H1 (cell line): ENCODE measurements around the gene MYL6B. TPM values are rescaled to one million over a fixed set of nuclear protein-coding genes. Genes with fewer than 3 reads are reported as not detected.

Experiments
- CTCF ChIA-PET: fragments of 300-600 bp; sonication (Branson Sonifier 250); formaldehyde crosslinking; loops from one replicate; lab custom pipeline; 2021; ENCODE audit not compliant: partially characterized antibody; lab: Charles Lee
- POLR2A ChIA-PET: fragments of 300-600 bp; sonication (Branson Sonifier 250); formaldehyde crosslinking; loops from one replicate; lab custom pipeline; 2021; ENCODE audit warnings: inconsistent platforms; ENCODE audit not compliant: partially characterized antibody; lab: Charles Lee
- DNase-seq, 2 experiments: peaks; one replicate each; pipeline versions ENCODE4 v3.0.0 to v3.0.0-alpha.2; 2010 to 2022; ENCODE audit warnings: low spot score in 2 of 2, low read depth in 1 of 2, mixed read lengths in 1 of 2
- FAIRE-seq: peaks from 2 replicates; lab custom pipeline; 2011; peaks lifted over from hg19 to GRCh38; lab: Jason Lieb, UNC
- H2AFZ ChIP-seq: 2 replicates; pipeline ENCODE4 v1.8.1; 2012; ENCODE audit warnings: low read length, inconsistent platforms
- H2AK5ac ChIP-seq: 2 replicates; pipeline ENCODE4 v1.6.1; 2013; ENCODE audit warnings: low read depth, low read length
- H2BK120ac ChIP-seq: replicated peaks from 2 replicates; pipeline ENCODE3; 2013; ENCODE audit warnings: low read depth, low read length, inconsistent platforms
- H2BK12ac ChIP-seq: 2 replicates; pipeline ENCODE4 v1.6.1; 2013; ENCODE audit warnings: low read depth, low read length
- H2BK15ac ChIP-seq: 2 replicates; pipeline ENCODE4 v1.6.1; 2013; ENCODE audit warnings: low read length
- H2BK20ac ChIP-seq: 2 replicates; pipeline ENCODE4 v1.6.1; 2013; ENCODE audit warnings: low read length
- H2BK5ac ChIP-seq: 2 replicates; pipeline ENCODE4 v1.6.1; 2013; ENCODE audit warnings: low read depth, low read length
- H3K14ac ChIP-seq: 2 replicates; pipeline ENCODE4 v1.6.1; 2013; ENCODE audit warnings: inconsistent platforms; ENCODE audit not compliant: insufficient read length
- H3K18ac ChIP-seq: 2 replicates; pipeline ENCODE4 v1.6.1; 2013; ENCODE audit warnings: low read length; ENCODE audit errors: extremely low read depth
- H3K23ac ChIP-seq: 2 replicates; pipeline ENCODE4 v1.6.1; 2013; ENCODE audit warnings: inconsistent platforms; ENCODE audit not compliant: insufficient read length
- H3K23me2 ChIP-seq: 2 replicates; pipeline ENCODE4 v1.6.1; 2013; ENCODE audit warnings: low read depth, low read length
- H3K27ac ChIP-seq: 2 replicates; pipeline ENCODE4 v1.6.1; 2011; ENCODE audit warnings: low read depth, low read length, inconsistent platforms
- H3K27me3 ChIP-seq, 4 experiments: replicated peaks in 1 of 4; 1 replicate in 1 of 4; 2 replicates in 3 of 4; pipeline versions ENCODE4 v1.6.1 to v1.8.1; 2011 to 2013; ENCODE audit warnings: low read length in 3 of 4, mild to moderate bottlenecking in 3 of 4, inconsistent platforms in 2 of 4, mixed read lengths in 2 of 4, moderate library complexity in 1 of 4; ENCODE audit not compliant: control insufficient read depth in 3 of 4, insufficient read depth in 3 of 4; ENCODE audit errors: extremely low read depth in 1 of 4
- H3K36me3 ChIP-seq, 4 experiments: 2 replicates each; pipeline versions ENCODE4 v1.6.1 to v1.8.1; 2011 to 2013; ENCODE audit warnings: mild to moderate bottlenecking in 4 of 4, low read length in 3 of 4, moderate library complexity in 2 of 4, control low read depth in 1 of 4, inconsistent platforms in 1 of 4; ENCODE audit not compliant: insufficient read depth in 4 of 4, control insufficient read depth in 2 of 4
- H3K4ac ChIP-seq: replicated peaks from 2 replicates; pipeline ENCODE3; 2013; ENCODE audit warnings: low read length, low read depth, mixed read lengths, inconsistent platforms; ENCODE audit not compliant: insufficient read length
- H3K4me1 ChIP-seq, 4 experiments: replicated peaks in 1 of 4; 1 replicate in 1 of 4; 2 replicates in 3 of 4; pipeline versions ENCODE4 v1.6.1 to v1.8.1; 2011 to 2013; ENCODE audit warnings: low read length in 3 of 4, inconsistent platforms in 2 of 4, mixed read lengths in 1 of 4; ENCODE audit not compliant: insufficient read depth in 4 of 4, control insufficient read depth in 3 of 4
- H3K4me2 ChIP-seq, 2 experiments: 2 replicates each; pipeline versions ENCODE4 v1.6.1 to v1.8.1; 2011 to 2013; ENCODE audit warnings: low read depth in 2 of 2, low read length in 2 of 2, control low read depth in 1 of 2, inconsistent platforms in 1 of 2, mild to moderate bottlenecking in 1 of 2; ENCODE audit not compliant: insufficient read depth in 1 of 2
- H3K4me3 ChIP-seq, 4 experiments: fragments of 200-600, 300-600 bp in 1 of 4; sonication (generic), shearing (Covaris generic), sonication (Bioruptor Twin) in 1 of 4; 2 replicates each; pipeline versions ENCODE4 v1.5.1 to v1.8.1; 2011 to 2016; ENCODE audit warnings: low read length in 4 of 4, low read depth in 3 of 4, control low read depth in 2 of 4, inconsistent platforms in 2 of 4, mild to moderate bottlenecking in 2 of 4, mixed read lengths in 1 of 4, moderate library complexity in 1 of 4; ENCODE audit not compliant: insufficient read depth in 2 of 4; ENCODE audit errors: extremely low read depth in 1 of 4
- H3K56ac ChIP-seq: replicated peaks from 2 replicates; pipeline ENCODE3; 2013; ENCODE audit warnings: low read depth, mild to moderate bottlenecking, mixed read lengths, low read length, inconsistent platforms; ENCODE audit not compliant: insufficient read length
- H3K79me1 ChIP-seq: 2 replicates; pipeline ENCODE4 v1.6.1; 2013; ENCODE audit warnings: low read depth, low read length, control low read depth
- H3K79me2 ChIP-seq, 2 experiments: 2 replicates each; pipeline versions ENCODE4 v1.6.1 to v1.8.1; 2012 to 2013; ENCODE audit warnings: low read length in 2 of 2, mild to moderate bottlenecking in 2 of 2, inconsistent platforms in 1 of 2; ENCODE audit not compliant: insufficient read depth in 2 of 2, control insufficient read depth in 1 of 2
- H3K9ac ChIP-seq, 4 experiments: replicated peaks in 1 of 4; 1 replicate in 1 of 4; 2 replicates in 3 of 4; pipeline versions ENCODE4 v1.6.1 to v1.8.1; 2011 to 2013; ENCODE audit warnings: low read depth in 3 of 4, low read length in 3 of 4, control low read depth in 2 of 4, mild to moderate bottlenecking in 2 of 4, moderate library complexity in 2 of 4, inconsistent platforms in 1 of 4; ENCODE audit errors: extremely low read depth in 1 of 4
- H3K9me3 ChIP-seq, 2 experiments: 2 replicates each; pipeline versions ENCODE4 v1.6.1 to v1.8.1; 2012 to 2013; ENCODE audit warnings: mild to moderate bottlenecking in 2 of 2, moderate library complexity in 2 of 2, control low read depth in 1 of 2, inconsistent platforms in 1 of 2, low read depth in 1 of 2, low read length in 1 of 2, mixed read lengths in 1 of 2; ENCODE audit not compliant: insufficient read depth in 2 of 2
- H4K20me1 ChIP-seq, 2 experiments: replicated peaks in 1 of 2; 2 replicates each; pipeline versions ENCODE3 to v1.8.1; 2011 to 2013; ENCODE audit warnings: inconsistent platforms in 2 of 2, low read length in 2 of 2, mild to moderate bottlenecking in 1 of 2; ENCODE audit not compliant: insufficient read depth in 2 of 2, control insufficient read depth in 1 of 2
- H4K5ac ChIP-seq: 2 replicates; pipeline ENCODE4 v1.6.1; 2013; ENCODE audit warnings: low read length, low read depth, mixed read lengths, inconsistent platforms; ENCODE audit not compliant: insufficient read length
- H4K8ac ChIP-seq: 2 replicates; pipeline ENCODE4 v1.8.0; 2013; ENCODE audit warnings: mild to moderate bottlenecking, moderate library complexity, low read length, inconsistent platforms; ENCODE audit not compliant: insufficient read depth; ENCODE audit errors: extremely low read depth
- H4K91ac ChIP-seq: replicated peaks from 2 replicates; pipeline ENCODE3; 2013; ENCODE audit warnings: low read length, mixed read lengths, inconsistent platforms; ENCODE audit not compliant: insufficient read length
- CBX5 ChIP-seq: fragments of 300-800, 300-1000 bp; sonication (generic); IDR thresholded peaks from 2 replicates; pipeline ENCODE4 v1.7.1; 2016; ENCODE audit warnings: antibody characterized with exemption, low read length, low read depth
- CEBPB ChIP-seq: IDR thresholded peaks from 2 replicates; pipeline ENCODE4 v1.6.1; 2012; ENCODE audit warnings: low read depth, low read length
- CHD1 ChIP-seq: IDR thresholded peaks from 2 replicates; pipeline ENCODE4 v1.6.1; 2012; ENCODE audit warnings: low read depth, low read length, improper control_type of control experiment
- HDAC2 ChIP-seq, 2 experiments: fragments of 300-600 bp in 1 of 2; sonication (generic) in 1 of 2; IDR thresholded peaks; 2 replicates each; pipeline ENCODE4 v1.6.1; 2011 to 2012; ENCODE audit warnings: low read depth in 2 of 2, low read length in 2 of 2, mild to moderate bottlenecking in 2 of 2, moderate library complexity in 2 of 2, borderline replicate concordance in 1 of 2, inconsistent platforms in 1 of 2
- KDM4A ChIP-seq: IDR thresholded peaks from one replicate; pipeline ENCODE4 v1.7.1; 2012; ENCODE audit warnings: low read depth, mild to moderate bottlenecking, moderate library complexity, low read length, inconsistent platforms; ENCODE audit not compliant: severe bottlenecking
- POLR2AphosphoS5 ChIP-seq: IDR thresholded peaks from 2 replicates; pipeline ENCODE4 v1.6.1; 2011; ENCODE audit warnings: low read depth, low read length
- RAD21 ChIP-seq, 2 experiments: IDR thresholded peaks in 1 of 2; conservative IDR thresholded peaks in 1 of 2; 2 replicates each; pipeline ENCODE4 v1.6.1; 2011; ENCODE audit warnings: low read depth in 2 of 2, low read length in 2 of 2, improper control_type of control experiment in 1 of 2, inconsistent platforms in 1 of 2, mild to moderate bottlenecking in 1 of 2, moderate library complexity in 1 of 2
- SIRT6 ChIP-seq: IDR thresholded peaks from one replicate; pipeline ENCODE4 v1.7.1; 2012; ENCODE audit warnings: low read length, inconsistent platforms
- SIX5 ChIP-seq: IDR thresholded peaks from 2 replicates; pipeline ENCODE4 v1.6.1; 2011; ENCODE audit warnings: mild to moderate bottlenecking, low read depth, low read length
- TAF7 ChIP-seq: optimal IDR thresholded peaks from 2 replicates; pipeline ENCODE3; 2011; ENCODE audit warnings: low read depth, mild to moderate bottlenecking, inconsistent platforms, low read length, moderate library complexity, borderline replicate concordance
- TBP ChIP-seq: IDR thresholded peaks from 2 replicates; pipeline ENCODE4 v1.6.1; 2011; ENCODE audit warnings: low read depth, low read length, improper control_type of control experiment
- ZNF274 ChIP-seq: IDR thresholded peaks from 2 replicates; pipeline ENCODE4 v1.7.0; 2012; ENCODE audit warnings: low read length, borderline replicate concordance; ENCODE audit errors: extremely low read depth
- WGBS, 2 experiments: shearing (Covaris generic) in 1 of 2; methylation state at CpG; one replicate each; pipeline versions ENCODE4 v1.1.6 to v1.1.7; 2013 to 2015; ENCODE audit warnings: low lambda C conversion rate in 2 of 2, mixed read lengths in 2 of 2, inconsistent platforms in 1 of 2, low coverage in 1 of 2, missing lambda C conversion rate in 1 of 2; ENCODE audit not compliant: insufficient replicate concordance in 2 of 2, insufficient coverage in 1 of 2, insufficient read length in 1 of 2; ENCODE audit errors: extremely low coverage in 1 of 2, missing lambda C conversion rate in 1 of 2; 5-methylcytosine and 5-hydroxymethylcytosine counted together
- polyA plus RNA-seq, 7 experiments: library from polyadenylated mRNA; depleted of rRNA in 3 of 7; stranded (reverse) in 5 of 7; unstranded in 2 of 7; fragments of >200 nt in 5 of 7; fragments of 200-250 nt in 2 of 7; gene quantifications; 1 replicate in 5 of 7; 2 replicates in 1 of 7; 4 replicates in 1 of 7; pipeline versions ENCODE4 v1.2.1 to v1.2.3, GENCODE V29; 2011 to 2013; ENCODE audit warnings: missing spikeins in 2 of 7, mixed read lengths in 2 of 7
- total RNA-seq: library from RNA; stranded (reverse); fragmentation: NEBNext Ultra II Directional; extraction: Animal tissue kit (Norgen Biotek cat#: 25700); gene quantifications from 2 replicates; pipeline ENCODE4 v1.2.1, GENCODE V29; 2021
- TF ChIP-seq, protein P1 (sequence below): IDR thresholded peaks from 2 replicates; pipeline ENCODE4 v1.6.1; 2011; ENCODE audit warnings: low read depth, mild to moderate bottlenecking, low read length; ENCODE audit not compliant: insufficient read depth

MYL6B gene
- total and polyA plus RNA-seq, 2 of the 8 experiments (the other 6 are each of a cell fraction or from before 2014, with no cell fraction given), result 163 to 202 TPM

GRCh38 chr12:56153678-56154065 lies 1.3 kb downstream of the MYL6B start:
- H2BK15ac ChIP-seq, result no peak overlapping the region
- H3K23me2 ChIP-seq, result peaks cover 13% of the 10 kb centered on the region
- no peak overlapping the region for H3K23ac ChIP-seq
- H3K4me3 ChIP-seq, result peak overlapping the region in 1 of 4 experiments; percentile 83; a peak in 2 of 8 replicates
- H3K79me2 ChIP-seq, result peaks cover under 1 to 11% of the 10 kb centered on the region in 2 experiments
- H3K4me2 ChIP-seq, result peak overlapping the region; percentile 67 to 70; a peak in 3 of 4 replicates
- H2BK120ac ChIP-seq, result no peak overlapping the region
- no peak overlapping the region for H3K27ac ChIP-seq
- H3K4me1 ChIP-seq, result peaks cover 6 to 14% (median 9%) of the 10 kb centered on the region in 4 experiments; a peak in 6 of 7 replicates
- H3K9me3 ChIP-seq, result no peaks in the 10 kb centered on the region
- H2BK20ac ChIP-seq, result no peak overlapping the region
- H4K20me1 ChIP-seq, result no peaks in the 10 kb centered on the region
- H3K56ac ChIP-seq, result no peak overlapping the region
- H2BK5ac ChIP-seq, result no peak overlapping the region
- peaks cover 3 to 13% (median 4%) of the 10 kb centered on the region in 4 experiments; a peak in 6 of 8 replicates for H3K36me3 ChIP-seq
- no peak overlapping the region for H4K8ac ChIP-seq
- H3K4ac ChIP-seq, result no peak overlapping the region
- ChIA-PET CTCF (interaction anchor here (1.7 kb wide), 1 partner anchor 9 kb away, joined by 4 read pairs; no protein-coding TSS in a partner anchor), POLR2A (interaction anchor here (1.4 to 15.6 kb wide), 4 partner anchors 10 to 108 kb away, joined by 3 to 656 read pairs (median 14); partner anchors contain the start of genes RNF41 and SMARCC2)
- H3K18ac ChIP-seq, result no peak overlapping the region
- no peak overlapping the region for H2AFZ ChIP-seq
- no peak overlapping the region for H3K9ac ChIP-seq
- DNase-seq, result no peak
- no peak overlapping the region for H3K14ac ChIP-seq
- no peak overlapping the region for H2BK12ac ChIP-seq
- no peak for FAIRE-seq
- H4K5ac ChIP-seq, result no peak overlapping the region
- H4K91ac ChIP-seq, result no peak overlapping the region
- H3K27me3 ChIP-seq, result no peaks in the 10 kb centered on the region; a peak in 1 of 7 replicates
- 0 out of 2 replicates have a peak, but pooled peaks cover 2% of the 10 kb centered on the region for H3K79me1 ChIP-seq
- H2AK5ac ChIP-seq, result no peak overlapping the region
- 95% methylated on average over 5 of the region's 5 CpGs; no CpG with 5 or more reads in 1 of the 2 experiments for WGBS, 2 experiments
- no peak for TF ChIP-seq HDAC2 (IDR thresholded peaks at IDR 0.05; ENCODE audit: borderline replicate concordance in 1 of 2, low read depth in 2 of 2, low read length in 2 of 2)
- TF ChIP-seq TBP, result no peak
- TF ChIP-seq, protein P1, sequence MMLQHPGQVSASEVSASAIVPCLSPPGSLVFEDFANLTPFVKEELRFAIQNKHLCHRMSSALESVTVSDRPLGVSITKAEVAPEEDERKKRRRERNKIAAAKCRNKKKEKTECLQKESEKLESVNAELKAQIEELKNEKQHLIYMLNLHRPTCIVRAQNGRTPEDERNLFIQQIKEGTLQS, result no peak
- no peak for TF ChIP-seq POLR2AphosphoS5
- TF ChIP-seq SIRT6, result no peak
- no peak for TF ChIP-seq RAD21 (IDR thresholded peaks at IDR 0.05 in 1 of 2, conservative IDR thresholded peaks at IDR 0.05 in 1 of 2; ENCODE audit: low read depth in 2 of 2, low read length in 2 of 2)
- TF ChIP-seq ZNF274, result no peak
- no peak for TF ChIP-seq SIX5
- TF ChIP-seq TAF7, result no peak
- TF ChIP-seq CEBPB, result no peak
- TF ChIP-seq KDM4A, result no peak
- TF ChIP-seq CBX5, result no peak
- no peak for TF ChIP-seq CHD1
